Stimulated activated CD4-positive, alpha-beta T cell treated with anti-CD3 and anti-CD28 coated beads, Interleukin-15, amount 100 ng/mL, for 24 hours (primary cell): ENCODE results near the gene SLC39A11.

Experiments used
- DNase-seq: peaks from one replicate; pipeline ENCODE4 v3.0.0-alpha.2; 2020

The SLC39A11 gene

GRCh38 chr17:72702998-72703397 is 389.5 kb downstream of the SLC39A11 start:
- DNase-seq = no peak

GRCh38 chr17:72702136-72702735 is 390.3 kb downstream of the SLC39A11 start:
- DNase-seq = no peak

GRCh38 chr17:72700226-72700625 is 392.3 kb downstream of the SLC39A11 start:
- no peak for DNase-seq

GRCh38 chr17:72699545-72699944 is 392.9 kb downstream of the SLC39A11 start:
- DNase-seq = no peak

GRCh38 chr17:72697602-72698146 is 394.8 kb downstream of the SLC39A11 start:
- no peak for DNase-seq

- no peak for DNase-seq
Measured at GRCh38 chr17:72696721-72697120, 395.8 kb downstream of the SLC39A11 start.

- DNase-seq = no peak
Measured at GRCh38 chr17:72696156-72696555, 396.3 kb downstream of the SLC39A11 start.

- DNase-seq = no peak
Measured at GRCh38 chr17:72693956-72694355, 398.5 kb downstream of the SLC39A11 start.

- no peak for DNase-seq
Measured at GRCh38 chr17:72693151-72693878, 399.2 kb downstream of the SLC39A11 start.

- DNase-seq = no peak
Measured at GRCh38 chr17:72692676-72693075, 399.8 kb downstream of the SLC39A11 start.

GRCh38 chr17:72691586-72691985 is 400.9 kb downstream of the SLC39A11 start:
- DNase-seq = no peak

- no peak for DNase-seq
Measured at GRCh38 chr17:72691017-72691416, 401.5 kb downstream of the SLC39A11 start.

- no peak for DNase-seq
Measured at GRCh38 chr17:72687886-72688285, 404.6 kb downstream of the SLC39A11 start.

GRCh38 chr17:72684405-72685020 is 408.0 kb downstream of the SLC39A11 start:
- no peak for DNase-seq

GRCh38 chr17:72683506-72684404 is 408.7 kb downstream of the SLC39A11 start:
- DNase-seq = no peak

- DNase-seq = no peak
Measured at GRCh38 chr17:72682605-72683004, 409.9 kb downstream of the SLC39A11 start.

- no peak for DNase-seq
Measured at GRCh38 chr17:72681844-72682243, 410.6 kb downstream of the SLC39A11 start.

- DNase-seq = no peak
Measured at GRCh38 chr17:72677714-72678390, 414.6 kb downstream of the SLC39A11 start.

- no peak for DNase-seq
Measured at GRCh38 chr17:72677108-72677507, 415.4 kb downstream of the SLC39A11 start.

GRCh38 chr17:72672729-72673128 is 419.8 kb downstream of the SLC39A11 start:
- no peak for DNase-seq

- DNase-seq = no peak
Measured at GRCh38 chr17:72671016-72671415, 421.5 kb downstream of the SLC39A11 start.
